H9 (cell line): ENCODE results near the gene LRRC14B. TPM values are rescaled to one million over a fixed set of nuclear protein-coding genes. Genes with fewer than 3 reads are reported as not detected.

ENCODE experiments used
- DNase-seq: peaks from one replicate; pipeline ENCODE4 v3.0.0-alpha.2; 2017
- H2AFZ ChIP-seq: one replicate; pipeline ENCODE4 v1.6.1; 2013; ENCODE audit warnings: mild to moderate bottlenecking, low read length, control low read depth, moderate library complexity
- H2AK5ac ChIP-seq: 2 replicates; pipeline ENCODE4 v1.6.1; 2013; ENCODE audit warnings: low read length, control low read depth, mixed read lengths; ENCODE audit not compliant: insufficient read length
- H2BK120ac ChIP-seq: one replicate; pipeline ENCODE4 v1.6.1; 2013; ENCODE audit warnings: low read depth, mild to moderate bottlenecking, low read length, control low read depth, inconsistent platforms; ENCODE audit not compliant: poor library complexity, severe bottlenecking
- H2BK12ac ChIP-seq: 2 replicates; pipeline ENCODE4 v1.6.1; 2013; ENCODE audit warnings: low read length, control low read depth, mixed read lengths, low read depth; ENCODE audit not compliant: insufficient read length
- H2BK15ac ChIP-seq: 2 replicates; pipeline ENCODE4 v1.6.1; 2013; ENCODE audit warnings: low read depth, low read length, control low read depth
- H2BK20ac ChIP-seq: one replicate; pipeline ENCODE4 v1.6.1; 2013; ENCODE audit warnings: low read depth, mild to moderate bottlenecking, low read length, control low read depth, inconsistent platforms; ENCODE audit not compliant: poor library complexity, severe bottlenecking
- H2BK5ac ChIP-seq: 2 replicates; pipeline ENCODE4 v1.6.1; 2013; ENCODE audit warnings: low read length, control low read depth, mixed read lengths; ENCODE audit not compliant: insufficient read length
- H3K14ac ChIP-seq: 2 replicates; pipeline ENCODE4 v1.6.1; 2013; ENCODE audit warnings: low read length, control low read depth; ENCODE audit not compliant: insufficient read depth
- H3K18ac ChIP-seq: 2 replicates; pipeline ENCODE4 v1.6.1; 2013; ENCODE audit warnings: low read depth, mild to moderate bottlenecking, mixed read lengths, low read length, control low read depth; ENCODE audit not compliant: insufficient read length
- H3K23ac ChIP-seq: 2 replicates; pipeline ENCODE4 v1.6.1; 2013; ENCODE audit warnings: low read length, control low read depth, mixed read lengths, low read depth; ENCODE audit not compliant: insufficient read length
- H3K23me2 ChIP-seq: 2 replicates; pipeline ENCODE4 v1.6.1; 2013; ENCODE audit warnings: low read depth, mild to moderate bottlenecking, mixed read lengths, low read length, control low read depth; ENCODE audit not compliant: insufficient read length, poor library complexity, severe bottlenecking
- H3K27ac ChIP-seq: 2 replicates; pipeline ENCODE4 v1.5.1; 2013; ENCODE audit warnings: low read length, control low read depth, mixed read lengths, low read depth; ENCODE audit not compliant: insufficient read length
- H3K27me3 ChIP-seq: 2 replicates; pipeline ENCODE4 v1.6.1; 2013; ENCODE audit warnings: low read length, control low read depth, inconsistent platforms; ENCODE audit not compliant: insufficient read depth
- H3K4ac ChIP-seq: 2 replicates; pipeline ENCODE4 v1.6.1; 2013; ENCODE audit warnings: low read depth, mild to moderate bottlenecking, control low read depth, inconsistent platforms, low read length, moderate library complexity
- H3K4me1 ChIP-seq: 2 replicates; pipeline ENCODE4 v1.6.1; 2013; ENCODE audit warnings: low read length, control low read depth, inconsistent platforms; ENCODE audit not compliant: insufficient read depth
- H3K4me2 ChIP-seq: 2 replicates; pipeline ENCODE4 v1.6.1; 2013; ENCODE audit warnings: low read length, control low read depth, mixed read lengths; ENCODE audit not compliant: insufficient read length, insufficient read depth
- H3K56ac ChIP-seq: 2 replicates; pipeline ENCODE4 v1.6.1; 2013; ENCODE audit warnings: low read depth, mild to moderate bottlenecking, mixed read lengths, low read length, control low read depth; ENCODE audit not compliant: insufficient read length
- H3K79me1 ChIP-seq: 2 replicates; pipeline ENCODE4 v1.6.1; 2013; ENCODE audit warnings: low read depth, mild to moderate bottlenecking, moderate library complexity, low read length, control low read depth, inconsistent platforms; ENCODE audit not compliant: insufficient read depth, poor library complexity, severe bottlenecking
- H3K79me2 ChIP-seq: 2 replicates; pipeline ENCODE4 v1.6.1; 2013; ENCODE audit warnings: low read length, control low read depth, inconsistent platforms; ENCODE audit not compliant: insufficient read depth
- H3K9ac ChIP-seq: 2 replicates; pipeline ENCODE4 v1.6.1; 2013; ENCODE audit warnings: low read length, control low read depth, mixed read lengths; ENCODE audit not compliant: insufficient read length; ENCODE audit errors: extremely low read depth
- H3K9me3 ChIP-seq: one replicate; pipeline ENCODE4 v1.6.1; 2013; ENCODE audit warnings: low read depth, low read length, inconsistent platforms; ENCODE audit not compliant: control insufficient read depth
- H3T11ph ChIP-seq: one replicate; pipeline ENCODE4 v1.6.1; 2013; ENCODE audit warnings: mild to moderate bottlenecking, low read length, control low read depth, inconsistent platforms
- H4K20me1 ChIP-seq: one replicate; pipeline ENCODE4 v1.6.1; 2013; ENCODE audit not compliant: control insufficient read depth, insufficient read length, insufficient read depth
- H4K5ac ChIP-seq: 2 replicates; pipeline ENCODE4 v1.6.1; 2013; ENCODE audit warnings: low read depth, mild to moderate bottlenecking, mixed read lengths, low read length, control low read depth; ENCODE audit not compliant: insufficient read length
- H4K8ac ChIP-seq: replicated peaks from 2 replicates; pipeline ENCODE4 v1.6.1; 2013; ENCODE audit warnings: low read length, control low read depth, mixed read lengths, low read depth; ENCODE audit not compliant: insufficient read length
- H4K91ac ChIP-seq: 2 replicates; pipeline ENCODE4 v1.6.1; 2013; ENCODE audit warnings: low read depth, mild to moderate bottlenecking, moderate library complexity, mixed read lengths, low read length, control low read depth; ENCODE audit not compliant: insufficient read length
- H3K27ac Mint-ChIP-seq, 3 experiments: 2 replicates in 2 of 3; 3 replicates in 1 of 3; pipeline ENCODE4 v1.8.0; 2020 to 2021; ENCODE audit warnings: mixed read lengths in 3 of 3, mild to moderate bottlenecking in 1 of 3, moderate library complexity in 1 of 3
- H3K27me3 Mint-ChIP-seq: 2 replicates; pipeline ENCODE4 v1.8.0; 2021; ENCODE audit warnings: low read depth, mild to moderate bottlenecking, moderate library complexity, mixed read lengths
- H3K36me3 Mint-ChIP-seq, 3 experiments: 2 replicates in 2 of 3; 3 replicates in 1 of 3; pipeline ENCODE4 v1.8.0; 2020 to 2021; ENCODE audit warnings: low read depth in 3 of 3, mixed read lengths in 3 of 3; ENCODE audit not compliant: insufficient read depth in 1 of 3
- H3K4me1 Mint-ChIP-seq, 2 experiments: 2 replicates each; pipeline ENCODE4 v1.8.0; 2020; ENCODE audit warnings: mixed read lengths in 2 of 2
- H3K4me3 Mint-ChIP-seq, 2 experiments: 2 replicates in 1 of 2; 3 replicates in 1 of 2; pipeline ENCODE4 v1.8.0; 2020 to 2021; ENCODE audit warnings: mild to moderate bottlenecking in 2 of 2, mixed read lengths in 2 of 2, moderate library complexity in 1 of 2
- H3K9me3 Mint-ChIP-seq, 2 experiments: 2 replicates in 1 of 2; 3 replicates in 1 of 2; pipeline ENCODE4 v1.8.0; 2020; ENCODE audit warnings: mild to moderate bottlenecking in 2 of 2, mixed read lengths in 2 of 2, moderate library complexity in 1 of 2
- CTCF ChIP-seq: fragments of 200-600 bp; sonication (generic); conservative IDR thresholded peaks from 3 replicates; pipeline ENCODE4 v1.8.0; 2021; ENCODE audit warnings: antibody characterized with exemption, mild to moderate bottlenecking
- WGBS: extraction: QIAGEN DNeasy Blood & Tissue Kit; methylation state at CpG from one replicate; pipeline ENCODE4 v1.1.7; 2013; ENCODE audit warnings: missing lambda C conversion rate, low lambda C conversion rate, mixed read lengths; ENCODE audit not compliant: insufficient read length; ENCODE audit errors: extremely low coverage; 5-methylcytosine and 5-hydroxymethylcytosine counted together
- total RNA-seq: library from RNA; stranded (reverse); gene quantifications from 2 replicates; pipeline ENCODE4 v1.2.1, GENCODE V29; 2021

The LRRC14B gene
- total RNA-seq, 1 experiment from 2014 or later = not detected

DNA sequence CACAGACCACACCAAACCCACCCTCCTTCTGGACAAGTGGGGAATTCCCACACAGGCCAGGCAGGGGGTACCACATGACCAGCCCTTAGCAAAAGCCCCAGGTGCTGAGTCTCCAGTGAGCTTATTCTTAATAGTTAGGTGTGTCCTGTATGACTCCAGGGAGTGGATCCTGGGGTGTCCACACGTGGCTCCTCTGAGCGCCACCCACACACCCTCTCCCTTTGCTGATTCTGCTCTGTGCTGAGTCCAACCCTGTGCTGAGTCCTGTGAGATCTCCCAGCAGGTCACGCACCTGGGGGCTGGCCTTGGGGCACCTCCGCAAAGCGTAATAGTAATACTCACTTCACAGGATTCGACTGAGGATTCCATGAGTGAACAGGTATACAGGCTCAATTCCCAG, 12.7 kb downstream of the LRRC14B start:
- H3K79me1 ChIP-seq = peaks cover 10% of the 10 kb centered on the region
- no peaks in the 10 kb centered on the region for H3K27me3 ChIP-seq
- no peak overlapping the region for H3K4me3 Mint-ChIP-seq
- no peak overlapping the region for H2BK15ac ChIP-seq
- H2BK12ac ChIP-seq = no peak overlapping the region
- H4K91ac ChIP-seq = no peak overlapping the region
- no peaks in the 10 kb centered on the region for H3K23me2 ChIP-seq
- no peak overlapping the region for H3K4me2 ChIP-seq
- TF ChIP-seq CTCF = no peak
- no peak for DNase-seq
- no peak overlapping the region for H3K14ac ChIP-seq
- no peak overlapping the region for H3K56ac ChIP-seq
- H3K36me3 Mint-ChIP-seq = peaks cover 4 to 31% (median 28%) of the 10 kb centered on the region in 3 experiments; a peak in 6 of 7 replicates
- no peak overlapping the region; a peak in 1 of 7 replicates for H3K27ac Mint-ChIP-seq
- peaks cover 3% of the 10 kb centered on the region; the same call in 1 of the 2 replicates for H3K4me1 ChIP-seq
- no peak overlapping the region for H3T11ph ChIP-seq
- H3K9me3 Mint-ChIP-seq = no peaks in the 10 kb centered on the region
- no CpG with 5 or more reads among the region's 6 CpGs for WGBS
- H2BK120ac ChIP-seq = no peak overlapping the region
- H3K27ac ChIP-seq = no peak overlapping the region
- H4K8ac ChIP-seq = no peak overlapping the region
- no peak overlapping the region for H2AK5ac ChIP-seq
- peaks cover 6% of the 10 kb centered on the region for H3K79me2 ChIP-seq
- no peaks in the 10 kb centered on the region for H3K27me3 Mint-ChIP-seq
- no peak overlapping the region for H3K23ac ChIP-seq
- H2BK20ac ChIP-seq = no peak overlapping the region
- no peak overlapping the region for H2AFZ ChIP-seq
- H3K4ac ChIP-seq = no peak overlapping the region
- no peak overlapping the region for H2BK5ac ChIP-seq
- no peaks in the 10 kb centered on the region for H3K9me3 ChIP-seq
- H3K9ac ChIP-seq = no peak overlapping the region
- no peak overlapping the region for H3K18ac ChIP-seq
- H3K4me1 Mint-ChIP-seq = peaks cover 17 to 26% of the 10 kb centered on the region in 2 experiments
- no peaks in the 10 kb centered on the region for H4K20me1 ChIP-seq
- no peak overlapping the region for H4K5ac ChIP-seq
